Head of caudate nucleus (tissue), 42 donors: ENCODE data around the gene BCLAF3.
A peak's percentile ranks its signal among the peaks of the same experiment; 100 is the strongest.

Experiments used
- DNase-seq, 42 donors: peaks; one replicate each; pipeline versions ENCODE4 v3.0.0 to v3.0.0-alpha.2; 2020 to 2021; ENCODE audit warnings: mixed read lengths in 7 of 42
- intact Hi-C: fragments of 100-400 bp; cut with DNase I; formaldehyde crosslinking; loops from one replicate; pipeline ENCODE4 v1.15.0; 2022

The BCLAF3 gene

DNA sequence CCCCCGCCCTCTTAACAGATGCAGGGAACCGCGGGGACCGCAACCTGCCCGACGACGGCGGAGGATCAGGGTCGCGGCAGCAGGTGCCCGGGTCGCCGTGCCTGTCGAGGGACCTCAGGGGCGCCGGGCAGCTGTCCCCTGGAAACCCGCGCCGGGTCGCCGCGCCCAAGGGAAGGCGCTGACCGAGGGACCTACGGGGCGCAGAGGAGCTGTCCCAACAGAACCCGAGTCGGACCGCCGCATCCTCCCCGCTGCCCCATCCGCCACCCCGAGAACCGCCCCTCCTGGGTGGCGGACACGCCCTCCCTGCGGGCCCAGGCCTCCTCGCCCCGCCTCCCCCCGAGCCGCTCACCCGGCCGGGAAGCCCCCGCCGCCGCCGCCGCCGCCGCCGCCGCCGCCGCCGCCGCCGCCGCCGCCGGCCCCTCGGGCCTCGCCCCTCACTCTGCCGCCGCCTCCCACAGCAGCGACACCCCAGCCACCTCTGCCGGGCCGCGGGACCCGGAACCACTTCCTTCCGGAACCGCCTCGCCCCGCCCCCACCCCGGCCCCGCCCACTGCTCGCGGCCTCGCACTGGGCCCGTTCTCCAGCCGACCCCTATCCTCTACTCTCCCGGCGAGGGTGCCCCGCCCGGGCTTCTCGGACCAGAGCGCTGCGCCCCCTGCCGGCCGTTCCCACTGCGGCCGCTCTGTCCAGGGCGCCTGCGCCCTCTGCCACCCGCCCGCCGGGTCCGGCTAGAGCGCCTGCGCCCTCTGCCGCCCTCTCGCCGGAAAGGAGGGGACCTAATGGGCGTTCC lies at the start of gene BCLAF3:
Gene BCLAF3 (minus strand): TSS at position 506 of the 794 bp plus-strand sequence. CDS start 20,797 bp downstream, outside the sequence.
- peak; percentile 55 to 94 (median 87) for DNase-seq
- intact Hi-C loops = loop anchor here (10.0 kb wide), 1 partner anchor 86 kb away; no protein-coding TSS in a partner anchor

DNA sequence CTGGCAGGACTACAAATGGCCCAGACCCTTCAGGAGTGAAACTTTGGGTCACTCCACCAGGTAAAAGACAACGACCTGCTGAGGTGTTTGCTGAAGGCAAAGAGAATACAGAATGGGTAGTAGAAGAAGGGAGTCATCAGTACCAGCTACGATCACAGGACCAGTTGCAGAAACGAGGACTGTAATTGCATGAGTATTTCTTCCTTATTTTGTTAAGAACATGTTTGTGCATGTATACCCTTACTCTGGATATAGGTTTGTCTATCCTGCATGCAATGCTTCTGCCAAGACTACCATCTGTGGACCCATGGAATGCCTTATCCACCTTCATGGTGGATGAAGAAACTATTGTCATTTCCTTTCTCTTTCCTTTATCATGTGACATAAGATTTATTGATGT lies 48.1 kb upstream of the BCLAF3 start:
- DNase-seq = no peak
- intact Hi-C loops = no loop called here

DNA sequence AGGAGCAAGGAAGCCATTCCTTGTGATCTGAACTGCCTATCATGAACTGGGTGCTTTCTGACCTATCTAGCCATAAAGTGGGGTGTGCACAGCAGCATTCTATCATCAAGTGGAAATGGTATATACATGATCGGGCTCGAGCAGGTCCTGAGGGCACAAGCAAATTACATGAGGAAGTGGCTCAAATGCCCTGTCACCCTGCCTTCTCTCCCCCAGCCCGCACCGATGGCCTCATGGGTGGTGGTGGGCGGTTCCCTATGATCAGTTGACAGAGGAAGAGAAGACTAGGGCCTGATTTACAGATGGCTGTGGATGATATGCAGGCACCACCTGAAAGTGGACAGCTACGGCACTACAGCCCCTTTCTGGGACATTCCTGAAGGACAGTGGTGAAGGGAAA lies 46.3 kb upstream of the BCLAF3 start:
- intact Hi-C loops = no loop called here

DNA sequence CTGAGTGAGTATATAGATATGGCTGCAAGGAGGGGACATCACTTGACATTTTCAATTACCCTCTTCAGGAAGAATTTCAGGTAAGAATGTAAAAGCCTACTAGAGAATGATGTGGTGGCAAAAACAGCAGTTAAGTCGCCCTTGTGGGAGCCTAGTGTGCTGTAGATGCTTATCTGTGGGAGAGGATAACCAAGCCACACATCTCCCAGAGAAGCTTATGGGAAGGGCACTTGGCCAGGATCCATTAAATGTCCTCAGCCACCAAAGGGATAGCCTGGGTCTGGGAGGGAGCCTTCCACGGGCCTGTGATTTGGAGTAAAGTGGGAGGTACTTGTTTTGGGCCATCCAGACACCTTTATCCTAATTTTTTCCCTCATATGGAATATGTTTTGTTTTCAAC lies 41.3 kb upstream of the BCLAF3 start:
- DNase-seq = no peak
- intact Hi-C loops = no loop called here

More for the DNA sequence above, 46.3 kb upstream of the BCLAF3 start:
- DNase-seq = no peak

DNA sequence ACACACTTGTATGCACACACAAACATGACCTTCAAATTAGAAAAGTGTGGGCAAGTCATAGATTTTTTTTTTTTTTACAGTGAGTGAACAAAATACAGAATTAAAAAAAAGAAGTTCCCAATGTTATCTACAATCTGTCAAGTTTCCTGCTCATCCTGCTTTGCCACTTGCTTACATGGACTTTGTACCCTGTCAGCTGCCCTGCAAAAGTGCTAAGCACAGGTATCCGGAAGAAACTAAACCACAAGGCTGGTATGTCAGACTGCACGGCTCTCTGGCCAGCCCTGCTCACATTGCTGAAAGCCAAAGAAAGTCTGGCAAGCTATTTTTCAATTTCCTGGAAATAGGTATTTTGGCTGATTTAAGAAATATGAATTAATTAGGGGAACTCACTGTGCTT lies 38.9 kb upstream of the BCLAF3 start:
- intact Hi-C loops = no loop called here
- no peak for DNase-seq

GRCh38 chrX:20028588-20028987 lies 37.7 kb upstream of the BCLAF3 start:
- no peak for DNase-seq
- intact Hi-C loops = no loop called here

GRCh38 chrX:20026278-20026677 lies 35.4 kb upstream of the BCLAF3 start:
- intact Hi-C loops = no loop called here
- DNase-seq = no peak

DNA sequence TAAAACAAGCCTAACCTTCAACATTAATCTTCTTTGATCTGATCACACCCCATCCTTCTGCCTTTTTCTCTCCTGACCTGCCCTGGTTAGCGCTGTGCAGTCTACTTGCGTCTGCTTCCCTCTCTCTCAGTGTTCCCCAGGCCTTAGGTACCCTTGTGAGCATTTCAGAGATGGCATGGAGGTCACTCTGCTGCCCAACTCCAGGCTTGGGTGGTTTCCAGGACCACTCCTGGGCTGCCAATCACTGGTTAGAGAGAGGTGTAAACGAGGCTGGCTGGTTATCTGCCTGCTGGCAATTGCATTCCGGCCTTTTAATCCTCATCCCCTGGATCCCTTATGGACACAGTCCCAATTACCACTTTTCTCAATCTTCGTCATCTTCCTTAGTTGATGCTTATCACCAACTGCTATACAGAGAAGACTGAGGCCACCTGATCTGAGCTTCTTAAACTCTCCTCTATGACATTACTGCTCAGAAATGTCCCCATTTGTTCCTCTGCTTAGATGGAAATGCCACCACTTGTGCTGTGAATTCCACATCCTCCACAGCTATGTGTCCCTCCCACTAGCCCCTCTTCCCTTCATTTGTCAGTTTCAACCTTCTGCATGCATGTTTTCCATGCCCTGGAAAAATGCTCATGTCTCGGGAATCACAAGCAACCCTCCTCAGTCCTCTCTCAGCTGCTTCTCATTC lies 29.0 kb upstream of the BCLAF3 start:
- intact Hi-C loops = no loop called here
- no peak for DNase-seq

DNA sequence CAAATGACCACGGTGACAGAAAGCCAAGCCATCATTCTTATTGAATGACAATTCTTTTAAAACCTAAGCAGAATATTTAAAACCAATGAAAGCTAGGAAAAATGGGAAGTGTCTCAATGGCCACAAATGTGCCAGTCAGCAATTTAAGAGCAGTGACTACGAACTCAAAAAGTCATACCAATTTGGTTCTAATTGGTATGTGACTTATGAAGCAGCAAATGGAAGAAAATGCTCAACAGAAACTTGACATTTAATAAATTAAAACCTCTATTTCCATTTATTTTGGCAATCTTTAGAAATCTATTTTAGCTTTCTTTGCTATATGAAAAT lies 25.7 kb upstream of the BCLAF3 start:
- no peak for DNase-seq
- intact Hi-C loops = no loop called here

- DNase-seq = no peak
- intact Hi-C loops = no loop called here
These were observed 25.2 kb upstream of the BCLAF3 start for GRCh38 chrX:20015945-20016615.

DNA sequence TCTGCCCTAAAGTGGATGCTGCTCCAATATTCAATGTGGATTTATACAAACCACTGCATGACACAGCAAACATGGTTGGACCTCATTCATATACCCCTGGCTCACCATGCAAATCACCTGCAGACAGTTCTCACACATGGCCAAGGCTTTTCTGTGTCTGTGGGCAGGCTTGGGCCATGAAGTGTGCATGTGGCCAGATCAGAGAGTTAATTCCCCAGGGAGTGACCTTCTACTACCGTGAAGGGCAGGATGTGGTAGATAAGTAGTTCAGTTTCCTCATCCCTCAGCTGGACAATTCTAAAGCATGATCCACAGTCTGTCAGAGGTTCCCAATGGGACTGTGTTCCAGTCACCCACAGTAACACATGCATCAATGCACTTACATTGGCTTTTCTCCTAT lies 24.6 kb upstream of the BCLAF3 start:
- no peak for DNase-seq
- intact Hi-C loops = no loop called here

GRCh38 chrX:20011608-20012007 lies 20.7 kb upstream of the BCLAF3 start:
- DNase-seq = no peak
- intact Hi-C loops = no loop called here

GRCh38 chrX:20007962-20008622 lies 17.2 kb upstream of the BCLAF3 start:
- intact Hi-C loops = no loop called here
- no peak for DNase-seq

DNA sequence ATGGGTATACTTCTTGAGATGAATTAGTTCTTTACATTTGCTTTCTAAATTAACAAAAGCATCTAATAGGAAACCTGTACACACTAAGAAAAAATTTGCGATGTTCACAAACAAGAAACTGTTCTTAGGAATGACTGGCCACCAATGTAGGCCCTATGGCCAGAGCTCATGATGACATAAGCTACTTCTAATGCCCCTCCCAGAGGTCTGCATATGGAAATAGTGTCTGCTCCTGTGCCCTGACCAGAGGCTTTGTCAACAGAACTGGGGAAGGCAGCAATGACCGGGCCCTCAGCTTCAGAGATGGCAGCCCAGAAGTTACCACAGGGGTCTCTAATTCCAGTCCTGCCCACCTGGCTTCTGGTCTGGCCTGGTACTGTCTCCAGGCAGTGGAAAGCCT lies 15.0 kb upstream of the BCLAF3 start:
- intact Hi-C loops = no loop called here

DNA sequence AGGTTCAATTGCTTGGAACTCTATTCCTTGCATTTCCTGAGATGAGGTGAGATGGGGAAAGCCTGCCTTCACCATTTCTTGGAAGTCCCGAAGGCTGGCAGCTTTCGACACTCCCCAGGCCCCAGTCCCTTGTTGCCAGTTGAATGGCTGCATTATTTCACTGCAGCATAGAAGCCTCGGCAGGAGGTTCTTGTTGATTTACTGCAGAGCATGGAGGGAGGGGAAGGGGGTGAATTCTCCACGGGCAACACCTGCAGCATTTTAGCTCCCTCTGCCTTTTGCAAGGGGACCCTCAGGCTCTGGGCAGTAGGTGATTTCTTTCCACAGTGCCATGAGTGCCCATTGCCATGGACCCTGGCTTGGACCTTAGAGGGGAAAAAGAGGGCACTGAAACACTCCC lies 10.7 kb upstream of the BCLAF3 start:
- DNase-seq = no peak
- intact Hi-C loops = no loop called here

More for the DNA sequence above, 15.0 kb upstream of the BCLAF3 start:
- no peak for DNase-seq

DNA sequence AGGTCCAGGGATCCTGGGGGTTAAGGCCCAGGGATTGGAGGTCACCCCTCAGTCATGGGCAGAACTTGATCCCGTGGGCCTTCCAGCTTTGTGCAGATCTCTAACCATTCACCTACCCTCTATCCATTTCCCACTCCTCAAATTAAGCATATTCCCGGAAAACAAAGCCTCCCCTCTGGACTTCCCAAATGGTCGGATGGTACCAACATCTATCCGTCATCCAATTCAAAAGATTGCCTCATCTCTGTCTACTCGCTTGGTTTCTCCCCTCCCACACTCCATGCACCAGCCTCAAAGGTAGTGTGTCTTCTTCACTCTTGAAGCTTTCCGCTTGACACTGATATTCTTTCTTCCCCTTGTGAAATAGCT lies 473 bp upstream of the BCLAF3 start:
- intact Hi-C loops = loop anchor here (10.0 kb wide), 1 partner anchor 87 kb away; no protein-coding TSS in a partner anchor
- DNase-seq = no peak

DNA sequence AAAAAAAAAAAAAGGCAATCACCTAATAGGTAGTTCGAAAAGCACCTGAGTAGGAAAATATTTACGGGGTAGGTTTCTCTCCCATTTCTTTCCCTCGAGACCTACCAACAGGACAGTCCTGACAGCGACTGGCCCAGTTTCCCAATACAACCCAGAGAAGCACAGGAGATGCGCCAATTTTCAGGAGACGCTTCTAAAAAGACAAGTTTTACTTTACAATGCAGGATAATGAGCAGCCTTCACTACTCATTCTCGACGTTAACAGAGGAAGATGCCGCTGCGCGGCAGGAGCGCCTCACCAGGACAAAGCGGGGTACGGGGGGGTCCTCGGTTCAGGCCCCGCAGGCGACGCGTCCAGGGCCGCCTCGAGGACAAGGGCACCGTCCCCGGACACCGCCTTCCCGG lies 708 bp downstream of the BCLAF3 start:
- intact Hi-C loops = loop anchor here (10.0 kb wide), 1 partner anchor 85 kb away; no protein-coding TSS in a partner anchor
- DNase-seq = peak in 20 of 42 donors; percentile 5 to 60 (median 16)

- no peak for DNase-seq
- intact Hi-C loops = no loop called here
These were observed 3.0 kb downstream of the BCLAF3 start for GRCh38 chrX:19987856-19988255.

GRCh38 chrX:19986531-19986930 lies 4.3 kb downstream of the BCLAF3 start:
- intact Hi-C loops = no loop called here
- no peak for DNase-seq

GRCh38 chrX:19981947-19982346 lies 8.9 kb downstream of the BCLAF3 start:
- no peak for DNase-seq
- intact Hi-C loops = no loop called here
